H1 (cell line): ENCODE results near the gene SMIM13. TPM values are rescaled to one million over a fixed set of nuclear protein-coding genes. Genes with fewer than 3 reads are reported as not detected.

Source experiments
- CTCF ChIA-PET: fragments of 300-600 bp; sonication (Branson Sonifier 250); formaldehyde crosslinking; loops from one replicate; lab custom pipeline; 2021; ENCODE audit not compliant: partially characterized antibody; lab: Charles Lee
- POLR2A ChIA-PET: fragments of 300-600 bp; sonication (Branson Sonifier 250); formaldehyde crosslinking; loops from one replicate; lab custom pipeline; 2021; ENCODE audit warnings: inconsistent platforms; ENCODE audit not compliant: partially characterized antibody; lab: Charles Lee
- DNase-seq, 2 experiments: peaks; one replicate each; pipeline versions ENCODE4 v3.0.0 to v3.0.0-alpha.2; 2010 to 2022; ENCODE audit warnings: low spot score in 2 of 2, low read depth in 1 of 2, mixed read lengths in 1 of 2
- FAIRE-seq: peaks from 2 replicates; lab custom pipeline; 2011; peaks lifted over from hg19 to GRCh38; lab: Jason Lieb, UNC
- H2AFZ ChIP-seq: 2 replicates; pipeline ENCODE4 v1.8.1; 2012; ENCODE audit warnings: low read length, inconsistent platforms
- H2AK5ac ChIP-seq: 2 replicates; pipeline ENCODE4 v1.6.1; 2013; ENCODE audit warnings: low read depth, low read length
- H2BK120ac ChIP-seq: replicated peaks from 2 replicates; pipeline ENCODE3; 2013; ENCODE audit warnings: low read depth, low read length, inconsistent platforms
- H2BK12ac ChIP-seq: 2 replicates; pipeline ENCODE4 v1.6.1; 2013; ENCODE audit warnings: low read depth, low read length
- H2BK15ac ChIP-seq: 2 replicates; pipeline ENCODE4 v1.6.1; 2013; ENCODE audit warnings: low read length
- H2BK20ac ChIP-seq: 2 replicates; pipeline ENCODE4 v1.6.1; 2013; ENCODE audit warnings: low read length
- H2BK5ac ChIP-seq: 2 replicates; pipeline ENCODE4 v1.6.1; 2013; ENCODE audit warnings: low read depth, low read length
- H3K14ac ChIP-seq: 2 replicates; pipeline ENCODE4 v1.6.1; 2013; ENCODE audit warnings: inconsistent platforms; ENCODE audit not compliant: insufficient read length
- H3K18ac ChIP-seq: 2 replicates; pipeline ENCODE4 v1.6.1; 2013; ENCODE audit warnings: low read length; ENCODE audit errors: extremely low read depth
- H3K23ac ChIP-seq: 2 replicates; pipeline ENCODE4 v1.6.1; 2013; ENCODE audit warnings: inconsistent platforms; ENCODE audit not compliant: insufficient read length
- H3K23me2 ChIP-seq: 2 replicates; pipeline ENCODE4 v1.6.1; 2013; ENCODE audit warnings: low read depth, low read length
- H3K27ac ChIP-seq: 2 replicates; pipeline ENCODE4 v1.6.1; 2011; ENCODE audit warnings: low read depth, low read length, inconsistent platforms
- H3K27me3 ChIP-seq, 4 experiments: replicated peaks in 1 of 4; 1 replicate in 1 of 4; 2 replicates in 3 of 4; pipeline versions ENCODE4 v1.6.1 to v1.8.1; 2011 to 2013; ENCODE audit warnings: low read length in 3 of 4, mild to moderate bottlenecking in 3 of 4, inconsistent platforms in 2 of 4, mixed read lengths in 2 of 4, moderate library complexity in 1 of 4; ENCODE audit not compliant: control insufficient read depth in 3 of 4, insufficient read depth in 3 of 4; ENCODE audit errors: extremely low read depth in 1 of 4
- H3K36me3 ChIP-seq, 4 experiments: 2 replicates each; pipeline versions ENCODE4 v1.6.1 to v1.8.1; 2011 to 2013; ENCODE audit warnings: mild to moderate bottlenecking in 4 of 4, low read length in 3 of 4, moderate library complexity in 2 of 4, control low read depth in 1 of 4, inconsistent platforms in 1 of 4; ENCODE audit not compliant: insufficient read depth in 4 of 4, control insufficient read depth in 2 of 4
- H3K4ac ChIP-seq: replicated peaks from 2 replicates; pipeline ENCODE3; 2013; ENCODE audit warnings: low read length, low read depth, mixed read lengths, inconsistent platforms; ENCODE audit not compliant: insufficient read length
- H3K4me1 ChIP-seq, 4 experiments: replicated peaks in 1 of 4; 1 replicate in 1 of 4; 2 replicates in 3 of 4; pipeline versions ENCODE4 v1.6.1 to v1.8.1; 2011 to 2013; ENCODE audit warnings: low read length in 3 of 4, inconsistent platforms in 2 of 4, mixed read lengths in 1 of 4; ENCODE audit not compliant: insufficient read depth in 4 of 4, control insufficient read depth in 3 of 4
- H3K4me2 ChIP-seq, 2 experiments: 2 replicates each; pipeline versions ENCODE4 v1.6.1 to v1.8.1; 2011 to 2013; ENCODE audit warnings: low read depth in 2 of 2, low read length in 2 of 2, control low read depth in 1 of 2, inconsistent platforms in 1 of 2, mild to moderate bottlenecking in 1 of 2; ENCODE audit not compliant: insufficient read depth in 1 of 2
- H3K4me3 ChIP-seq, 4 experiments: fragments of 200-600, 300-600 bp in 1 of 4; sonication (generic), shearing (Covaris generic), sonication (Bioruptor Twin) in 1 of 4; 2 replicates each; pipeline versions ENCODE4 v1.5.1 to v1.8.1; 2011 to 2016; ENCODE audit warnings: low read length in 4 of 4, low read depth in 3 of 4, control low read depth in 2 of 4, inconsistent platforms in 2 of 4, mild to moderate bottlenecking in 2 of 4, mixed read lengths in 1 of 4, moderate library complexity in 1 of 4; ENCODE audit not compliant: insufficient read depth in 2 of 4; ENCODE audit errors: extremely low read depth in 1 of 4
- H3K56ac ChIP-seq: replicated peaks from 2 replicates; pipeline ENCODE3; 2013; ENCODE audit warnings: low read depth, mild to moderate bottlenecking, mixed read lengths, low read length, inconsistent platforms; ENCODE audit not compliant: insufficient read length
- H3K79me1 ChIP-seq: 2 replicates; pipeline ENCODE4 v1.6.1; 2013; ENCODE audit warnings: low read depth, low read length, control low read depth
- H3K79me2 ChIP-seq, 2 experiments: 2 replicates each; pipeline versions ENCODE4 v1.6.1 to v1.8.1; 2012 to 2013; ENCODE audit warnings: low read length in 2 of 2, mild to moderate bottlenecking in 2 of 2, inconsistent platforms in 1 of 2; ENCODE audit not compliant: insufficient read depth in 2 of 2, control insufficient read depth in 1 of 2
- H3K9ac ChIP-seq, 4 experiments: replicated peaks in 1 of 4; 1 replicate in 1 of 4; 2 replicates in 3 of 4; pipeline versions ENCODE4 v1.6.1 to v1.8.1; 2011 to 2013; ENCODE audit warnings: low read depth in 3 of 4, low read length in 3 of 4, control low read depth in 2 of 4, mild to moderate bottlenecking in 2 of 4, moderate library complexity in 2 of 4, inconsistent platforms in 1 of 4; ENCODE audit errors: extremely low read depth in 1 of 4
- H3K9me3 ChIP-seq, 2 experiments: 2 replicates each; pipeline versions ENCODE4 v1.6.1 to v1.8.1; 2012 to 2013; ENCODE audit warnings: mild to moderate bottlenecking in 2 of 2, moderate library complexity in 2 of 2, control low read depth in 1 of 2, inconsistent platforms in 1 of 2, low read depth in 1 of 2, low read length in 1 of 2, mixed read lengths in 1 of 2; ENCODE audit not compliant: insufficient read depth in 2 of 2
- H4K20me1 ChIP-seq, 2 experiments: replicated peaks in 1 of 2; 2 replicates each; pipeline versions ENCODE3 to v1.8.1; 2011 to 2013; ENCODE audit warnings: inconsistent platforms in 2 of 2, low read length in 2 of 2, mild to moderate bottlenecking in 1 of 2; ENCODE audit not compliant: insufficient read depth in 2 of 2, control insufficient read depth in 1 of 2
- H4K5ac ChIP-seq: 2 replicates; pipeline ENCODE4 v1.6.1; 2013; ENCODE audit warnings: low read length, low read depth, mixed read lengths, inconsistent platforms; ENCODE audit not compliant: insufficient read length
- H4K8ac ChIP-seq: 2 replicates; pipeline ENCODE4 v1.8.0; 2013; ENCODE audit warnings: mild to moderate bottlenecking, moderate library complexity, low read length, inconsistent platforms; ENCODE audit not compliant: insufficient read depth; ENCODE audit errors: extremely low read depth
- H4K91ac ChIP-seq: replicated peaks from 2 replicates; pipeline ENCODE3; 2013; ENCODE audit warnings: low read length, mixed read lengths, inconsistent platforms; ENCODE audit not compliant: insufficient read length
- CBX8 ChIP-seq: fragments of 300-800, 300-1000 bp; sonication (generic); IDR thresholded peaks from 2 replicates; pipeline ENCODE4 v1.7.1; 2016; ENCODE audit warnings: low read depth, low read length, borderline replicate concordance
- CHD1 ChIP-seq: IDR thresholded peaks from 2 replicates; pipeline ENCODE4 v1.6.1; 2012; ENCODE audit warnings: low read depth, low read length, improper control_type of control experiment
- CREB1 ChIP-seq: IDR thresholded peaks from 2 replicates; pipeline ENCODE4 v1.6.1; 2012; ENCODE audit warnings: inconsistent platforms
- EZH2 ChIP-seq: fragments of 200-600 bp; sonication (generic); IDR thresholded peaks from 2 replicates; pipeline ENCODE4 v1.7.1; 2012; ENCODE audit warnings: low read depth, mild to moderate bottlenecking, moderate library complexity, low read length, inconsistent platforms; ENCODE audit not compliant: severe bottlenecking
- FOSL1 ChIP-seq: IDR thresholded peaks from 2 replicates; pipeline ENCODE4 v1.6.1; 2011; ENCODE audit warnings: mild to moderate bottlenecking, low read depth, low read length, moderate library complexity; ENCODE audit not compliant: insufficient read depth
- HDAC2 ChIP-seq, 2 experiments: fragments of 300-600 bp in 1 of 2; sonication (generic) in 1 of 2; IDR thresholded peaks; 2 replicates each; pipeline ENCODE4 v1.6.1; 2011 to 2012; ENCODE audit warnings: low read depth in 2 of 2, low read length in 2 of 2, mild to moderate bottlenecking in 2 of 2, moderate library complexity in 2 of 2, borderline replicate concordance in 1 of 2, inconsistent platforms in 1 of 2
- KDM4A ChIP-seq: IDR thresholded peaks from one replicate; pipeline ENCODE4 v1.7.1; 2012; ENCODE audit warnings: low read depth, mild to moderate bottlenecking, moderate library complexity, low read length, inconsistent platforms; ENCODE audit not compliant: severe bottlenecking
- KDM5A ChIP-seq: fragments of 200-600 bp; IDR thresholded peaks from 2 replicates; pipeline ENCODE4 v1.7.1; 2012; ENCODE audit warnings: mild to moderate bottlenecking, low read length, inconsistent platforms, mixed read lengths
- POLR2A ChIP-seq, 2 experiments: IDR thresholded peaks; 1 replicate in 1 of 2; 2 replicates in 1 of 2; pipeline ENCODE4 v1.6.1; 2011; ENCODE audit warnings: low read depth in 2 of 2, low read length in 2 of 2, mild to moderate bottlenecking in 2 of 2; ENCODE audit errors: control extremely low read depth in 1 of 2
- SAP30 ChIP-seq: fragments of 300-600 bp; sonication (generic); IDR thresholded peaks from 2 replicates; pipeline ENCODE4 v1.7.1; 2012; ENCODE audit warnings: low read length, moderate library complexity, mild to moderate bottlenecking, inconsistent platforms; ENCODE audit not compliant: insufficient read depth, insufficient replicate concordance
- SIN3A ChIP-seq, 2 experiments: IDR thresholded peaks in 1 of 2; conservative IDR thresholded peaks in 1 of 2; 2 replicates each; pipeline ENCODE4 v1.6.1; 2011 to 2012; ENCODE audit warnings: low read length in 2 of 2, improper control_type of control experiment in 1 of 2, low read depth in 1 of 2, mild to moderate bottlenecking in 1 of 2
- SP2 ChIP-seq: IDR thresholded peaks from 2 replicates; pipeline ENCODE4 v1.6.1; 2012; ENCODE audit warnings: mild to moderate bottlenecking, low read length, inconsistent platforms
- TEAD4 ChIP-seq: IDR thresholded peaks from 2 replicates; pipeline ENCODE4 v1.6.1; 2012; ENCODE audit warnings: low read depth, low read length, inconsistent platforms, mixed read lengths
- YY1 ChIP-seq: IDR thresholded peaks from 2 replicates; pipeline ENCODE4 v1.6.1; 2011; ENCODE audit warnings: low read depth, mild to moderate bottlenecking, low read length
- WGBS, 2 experiments: shearing (Covaris generic) in 1 of 2; methylation state at CpG; one replicate each; pipeline versions ENCODE4 v1.1.6 to v1.1.7; 2013 to 2015; ENCODE audit warnings: low lambda C conversion rate in 2 of 2, mixed read lengths in 2 of 2, inconsistent platforms in 1 of 2, low coverage in 1 of 2, missing lambda C conversion rate in 1 of 2; ENCODE audit not compliant: insufficient replicate concordance in 2 of 2, insufficient coverage in 1 of 2, insufficient read length in 1 of 2; ENCODE audit errors: extremely low coverage in 1 of 2, missing lambda C conversion rate in 1 of 2; 5-methylcytosine and 5-hydroxymethylcytosine counted together
- polyA plus RNA-seq, 7 experiments: library from polyadenylated mRNA; depleted of rRNA in 3 of 7; stranded (reverse) in 5 of 7; unstranded in 2 of 7; fragments of >200 nt in 5 of 7; fragments of 200-250 nt in 2 of 7; gene quantifications; 1 replicate in 5 of 7; 2 replicates in 1 of 7; 4 replicates in 1 of 7; pipeline versions ENCODE4 v1.2.1 to v1.2.3, GENCODE V29; 2011 to 2013; ENCODE audit warnings: missing spikeins in 2 of 7, mixed read lengths in 2 of 7
- total RNA-seq: library from RNA; stranded (reverse); fragmentation: NEBNext Ultra II Directional; extraction: Animal tissue kit (Norgen Biotek cat#: 25700); gene quantifications from 2 replicates; pipeline ENCODE4 v1.2.1, GENCODE V29; 2021

The SMIM13 gene
- total and polyA plus RNA-seq, 2 of the 8 experiments (the other 6 are each of a cell fraction or from before 2014, with no cell fraction given): 1.7 to 10.6 TPM

DNA sequence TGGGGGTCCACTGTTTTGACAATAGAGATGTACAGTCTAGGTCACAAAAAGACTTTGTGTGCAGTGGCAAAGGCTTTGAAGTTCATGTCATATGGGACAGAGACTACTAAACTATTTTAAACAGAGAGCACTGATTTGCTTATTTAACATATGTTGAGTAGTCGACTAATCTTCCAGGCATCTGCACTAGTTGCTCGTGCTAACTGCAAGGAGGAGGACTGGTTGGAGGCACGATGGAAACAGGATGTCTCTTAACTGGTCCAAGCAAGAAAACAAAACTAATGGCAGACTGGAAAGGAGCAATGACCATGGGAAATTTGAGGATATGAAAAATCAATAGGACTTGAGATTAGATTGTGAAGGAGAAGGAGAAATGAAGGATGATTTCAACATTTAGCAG lies 46.4 kb downstream of the SMIM13 start:
- Histone ChIP-seq H4K8ac (no peak overlapping the region), H3K27ac (no peak overlapping the region), H3K14ac (no peak overlapping the region), H3K4me1 (peaks cover 1 to 3% (median 2%) of the 10 kb centered on the region in 4 experiments; a peak in 3 of 7 replicates), H3K79me1 (no peaks in the 10 kb centered on the region), H3K4me2 (no peak overlapping the region), H3K9me3 (no peaks in the 10 kb centered on the region), H3K23ac (no peak overlapping the region), H4K91ac (no peak overlapping the region), H2AK5ac (no peak overlapping the region), H3K4ac (no peak overlapping the region), H3K56ac (no peak overlapping the region), H2BK5ac (no peak overlapping the region), H3K18ac (no peak overlapping the region), H2BK12ac (no peak overlapping the region), H2BK120ac (no peak overlapping the region), H4K20me1 (no peaks in the 10 kb centered on the region), H3K9ac (no peak overlapping the region), H3K36me3 (peaks cover 0 to 6% (median 2%) of the 10 kb centered on the region in 4 experiments; a peak in 4 of 8 replicates), H3K4me3 (no peak overlapping the region), H2BK20ac (no peak overlapping the region), H3K23me2 (no peaks in the 10 kb centered on the region), H3K27me3 (no peaks in the 10 kb centered on the region), H2BK15ac (no peak overlapping the region), H4K5ac (no peak overlapping the region), H2AFZ (no peak overlapping the region), H3K79me2 (no peaks in the 10 kb centered on the region)
- DNase-seq (no peak), FAIRE-seq (no peak)
- CTCF ChIA-PET: interaction anchor here (0.7 to 1.0 kb wide), 2 partner anchors 101 to 214 kb away, joined by 3 to 4 read pairs; no protein-coding TSS in a partner anchor
- 82% methylated on average over 3 of the region's 3 CpGs; no CpG with 5 or more reads in 1 of the 2 experiments for WGBS, 2 experiments
- POLR2A ChIA-PET: no interaction called here
- no peak for TF ChIP-seq SP2
- no peak for TF ChIP-seq TEAD4
- no peak for TF ChIP-seq CHD1
- TF ChIP-seq KDM4A: no peak
- TF ChIP-seq HDAC2 (IDR thresholded peaks at IDR 0.05; ENCODE audit: borderline replicate concordance in 1 of 2, low read depth in 2 of 2, low read length in 2 of 2): no peak
- TF ChIP-seq KDM5A: no peak
- no peak for TF ChIP-seq SIN3A (conservative IDR thresholded peaks at IDR 0.05 in 1 of 2, IDR thresholded peaks at IDR 0.05 in 1 of 2; ENCODE audit: low read depth in 1 of 2, low read length in 2 of 2)
- no peak for TF ChIP-seq POLR2A (IDR thresholded peaks at IDR 0.05; ENCODE audit: control extremely low read depth in 1 of 2, low read depth in 2 of 2, low read length in 2 of 2)
- no peak for TF ChIP-seq FOSL1
- no peak for TF ChIP-seq SAP30
- TF ChIP-seq CBX8: no peak
- TF ChIP-seq YY1: no peak
- no peak for TF ChIP-seq EZH2
- TF ChIP-seq CREB1: no peak
